Esophagus squamous epithelium (tissue), 5 donors: Measurements from ENCODE around the gene FBXL12. TPM values are rescaled to one million over a fixed set of nuclear protein-coding genes. Genes with fewer than 3 reads are reported as not detected.
"Not testable (repeated sequence)": the region's sequence is repeated elsewhere in the genome, so short reads cannot be mapped to it uniquely, and the experiment has no call there.

Source experiments
- DNase-seq: peaks from one replicate; lab custom pipeline; 2025; lab: John Stamatoyannopoulos, UW
- H3K27ac ChIP-seq, 4 donors: fragments of 200-600 bp; sonication (generic); one replicate each; pipeline ENCODE4 v1.5.1; 2016 to 2019; ENCODE audit warnings: mild to moderate bottlenecking in 1 of 4
- H3K27me3 ChIP-seq, 4 donors: fragments of 200-600 bp; sonication (generic); 1 replicate in 3 of 4; 2 replicates in 1 of 4; pipeline versions ENCODE4 v1.5.1 to v1.6.0; 2017 to 2021; ENCODE audit warnings: antibody characterized with exemption in 1 of 4
- H3K36me3 ChIP-seq, 3 donors: fragments of 200-600 bp; sonication (generic); one replicate each; pipeline ENCODE4 v1.5.1; 2016 to 2019
- H3K4me1 ChIP-seq, 3 donors: fragments of 200-600 bp; sonication (generic); one replicate each; pipeline ENCODE4 v1.5.1; 2017 to 2019
- H3K4me3 ChIP-seq, 4 donors: fragments of 200-600 bp; sonication (generic); 1 replicate in 3 of 4; 2 replicates in 1 of 4; pipeline ENCODE4 v1.5.1; 2016 to 2019; ENCODE audit warnings: mild to moderate bottlenecking in 2 of 4, moderate library complexity in 1 of 4
- H3K9me3 ChIP-seq, 3 donors: fragments of 200-600 bp; sonication (generic); one replicate each; pipeline ENCODE4 v1.5.1; 2016 to 2019
- POLR2A ChIP-seq, 4 donors: fragments of 450-650 bp; IDR thresholded peaks; one replicate each; pipeline ENCODE4 v1.6.1; 2017; ENCODE audit warnings: antibody characterized with exemption in 4 of 4, mild to moderate bottlenecking in 4 of 4, moderate library complexity in 3 of 4
- WGBS, 2 donors: methylation state at CpG; one replicate each; pipeline ENCODE4 v1.1.5; 2018; 5-methylcytosine and 5-hydroxymethylcytosine counted together
- intact Hi-C: fragments of 100-400 bp; cut with DNase I; formaldehyde crosslinking; loops from one replicate; pipeline ENCODE4 v1.15.0; 2022
- total RNA-seq, 4 donors: library from RNA; depleted of rRNA; stranded (reverse); fragments of >200 nt; gene quantifications; one replicate each; pipeline ENCODE4 v1.1.0, GENCODE V29; 2016
- TF ChIP-seq, protein P1 (sequence below), 6 experiments: fragments of 450-650 bp in 4 of 6; fragments of 200-600 bp in 2 of 6; sonication (generic) in 2 of 6; IDR thresholded peaks; one replicate each; pipeline ENCODE4 v1.5.1; 2016 to 2019; ENCODE audit warnings: antibody characterized with exemption in 6 of 6, mild to moderate bottlenecking in 4 of 6, moderate library complexity in 4 of 6
- donor health status: DM: yes; HTN: yes; CAD: no.

FBXL12 gene
- total RNA-seq, 4 donors from 2014 or later = 6.9 to 20.0 (median 13.7) TPM

DNA sequence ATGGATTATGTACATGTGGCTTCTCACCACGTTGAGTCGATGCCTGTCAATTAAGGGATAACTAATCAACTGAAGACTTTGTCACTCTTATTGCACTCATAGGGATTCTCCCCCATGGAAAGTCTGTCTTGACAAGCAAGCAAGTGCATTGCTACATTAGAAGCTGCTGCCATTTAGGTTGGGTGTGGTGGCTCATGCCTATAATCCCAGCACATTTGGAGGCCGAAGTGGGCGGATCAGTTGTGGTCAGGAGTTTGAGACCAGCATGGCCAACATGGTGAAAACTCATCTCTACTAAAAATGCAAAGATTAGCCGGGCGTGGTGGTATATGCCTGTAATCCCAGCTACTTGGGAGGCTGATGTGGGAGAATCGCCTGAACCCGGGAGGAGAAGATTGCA lies 32.1 kb downstream of the FBXL12 start:
- H3K36me3 ChIP-seq = peaks cover 0 to 6% (median 0%) of the 10 kb centered on the region in 3 donors
- intact Hi-C loops = loop anchor here (10.0 kb wide), 1 partner anchor 472 kb away; no protein-coding TSS in a partner anchor
- peak overlapping the region in 2 of 4 donors; percentile 67 to 91 for H3K4me3 ChIP-seq
- H3K27me3 ChIP-seq = no peaks in the 10 kb centered on the region
- no peak for DNase-seq
- H3K9me3 ChIP-seq = no peaks in the 10 kb centered on the region
- H3K4me1 ChIP-seq = peaks cover 6 to 56% (median 22%) of the 10 kb centered on the region in 3 donors
- no peak for TF ChIP-seq POLR2A (IDR thresholded peaks at IDR 0.05)
- TF ChIP-seq, protein P1, sequence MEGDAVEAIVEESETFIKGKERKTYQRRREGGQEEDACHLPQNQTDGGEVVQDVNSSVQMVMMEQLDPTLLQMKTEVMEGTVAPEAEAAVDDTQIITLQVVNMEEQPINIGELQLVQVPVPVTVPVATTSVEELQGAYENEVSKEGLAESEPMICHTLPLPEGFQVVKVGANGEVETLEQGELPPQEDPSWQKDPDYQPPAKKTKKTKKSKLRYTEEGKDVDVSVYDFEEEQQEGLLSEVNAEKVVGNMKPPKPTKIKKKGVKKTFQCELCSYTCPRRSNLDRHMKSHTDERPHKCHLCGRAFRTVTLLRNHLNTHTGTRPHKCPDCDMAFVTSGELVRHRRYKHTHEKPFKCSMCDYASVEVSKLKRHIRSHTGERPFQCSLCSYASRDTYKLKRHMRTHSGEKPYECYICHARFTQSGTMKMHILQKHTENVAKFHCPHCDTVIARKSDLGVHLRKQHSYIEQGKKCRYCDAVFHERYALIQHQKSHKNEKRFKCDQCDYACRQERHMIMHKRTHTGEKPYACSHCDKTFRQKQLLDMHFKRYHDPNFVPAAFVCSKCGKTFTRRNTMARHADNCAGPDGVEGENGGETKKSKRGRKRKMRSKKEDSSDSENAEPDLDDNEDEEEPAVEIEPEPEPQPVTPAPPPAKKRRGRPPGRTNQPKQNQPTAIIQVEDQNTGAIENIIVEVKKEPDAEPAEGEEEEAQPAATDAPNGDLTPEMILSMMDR (IDR thresholded peaks at IDR 0.05) = no peak
- 92 to 94% methylated on average over 8 of the region's 8 CpGs for WGBS, 2 donors
- peak overlapping the region; percentile 95 to 100 (median 98) for H3K27ac ChIP-seq

DNA sequence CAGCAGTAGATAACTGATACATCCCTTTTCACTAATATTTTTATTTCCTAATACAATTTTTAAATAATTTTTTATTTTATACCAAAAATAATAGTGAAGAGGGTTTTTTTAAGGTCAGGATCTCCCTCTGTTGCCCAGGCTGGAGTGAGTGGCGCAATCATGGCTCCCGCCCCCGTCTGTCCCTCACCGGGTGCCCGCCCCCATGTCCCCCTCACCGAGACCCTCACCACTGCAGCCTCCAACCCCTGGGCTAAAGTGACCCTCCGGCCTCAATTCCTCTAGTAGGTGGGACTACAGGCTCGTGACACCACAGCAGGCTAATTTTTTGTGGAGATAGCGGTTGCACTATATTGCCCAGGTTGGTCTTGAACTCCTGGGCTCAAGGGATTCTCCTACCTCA lies 32.5 kb downstream of the FBXL12 start:
- intact Hi-C loops = loop anchor here (10.0 kb wide), 1 partner anchor 472 kb away; no protein-coding TSS in a partner anchor
- Histone ChIP-seq H3K4me1 (peaks cover 6 to 53% (median 22%) of the 10 kb centered on the region in 3 donors), H3K27ac (peak overlapping the region; percentile 95 to 100 (median 98)), H3K36me3 (peaks cover 0 to 8% (median 0%) of the 10 kb centered on the region in 3 donors), H3K9me3 (no peaks in the 10 kb centered on the region), H3K4me3 (peak overlapping the region; percentile 64 to 91 (median 66)), H3K27me3 (no peaks in the 10 kb centered on the region)
- no peak for DNase-seq
- TF ChIP-seq POLR2A (IDR thresholded peaks at IDR 0.05) = no peak
- TF ChIP-seq, protein P1 (IDR thresholded peaks at IDR 0.05) = no peak
- 57 to 72% methylated on average over 6 to 9 of the region's 9 CpGs for WGBS, 2 donors

DNA sequence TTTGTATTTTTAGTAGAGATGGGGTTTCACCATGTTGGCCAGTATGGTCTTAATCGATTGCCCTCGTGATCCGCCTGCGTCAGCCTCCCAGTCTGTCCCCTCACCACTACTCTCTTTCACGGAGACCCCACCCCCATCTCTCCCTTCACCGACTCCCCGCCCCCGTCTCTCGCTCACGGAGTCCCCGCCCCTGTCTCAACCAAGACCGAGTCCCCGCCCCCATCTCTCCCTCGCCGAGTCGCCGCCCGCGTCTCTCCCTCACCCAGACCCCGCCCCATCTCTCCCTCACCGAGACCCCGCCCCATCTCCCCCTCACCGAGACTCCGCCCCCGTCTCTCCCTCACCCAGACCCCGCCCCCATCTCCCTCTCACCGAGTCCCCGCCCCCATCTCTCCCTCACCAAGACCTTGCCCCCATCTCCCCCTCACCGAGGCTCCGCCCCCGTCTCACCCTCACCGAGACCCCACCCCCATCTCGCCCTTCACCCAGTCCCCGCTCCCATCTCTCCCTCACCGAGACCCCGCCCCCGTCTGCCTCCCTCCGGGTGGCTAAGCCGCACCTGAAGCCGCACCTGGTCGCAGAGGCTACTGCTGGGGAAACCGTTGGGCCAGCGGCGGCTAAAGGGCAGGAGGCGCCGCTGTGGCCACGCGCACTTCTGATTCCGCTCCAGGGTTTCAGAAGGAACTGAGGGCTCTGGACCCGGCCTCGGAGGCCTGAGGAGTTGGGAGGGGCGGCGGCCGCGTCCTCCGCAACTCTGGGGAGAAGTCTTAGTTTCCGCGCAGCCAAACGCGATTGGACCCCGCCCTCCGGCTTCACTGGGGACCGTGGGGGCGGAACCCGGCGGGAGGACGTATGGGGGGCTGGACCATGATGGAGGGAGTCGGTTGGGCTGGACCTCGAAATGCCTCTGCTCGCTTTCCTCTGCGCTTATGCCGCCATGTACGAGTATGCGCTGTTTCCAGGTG lies 33.2 kb downstream of the FBXL12 start:
- H3K36me3 ChIP-seq = peaks cover 0 to 8% (median 0%) of the 10 kb centered on the region in 3 donors
- WGBS, 2 donors = 3 to 5% methylated on average over 19 to 30 of the region's 74 CpGs
- peak; percentile 97 for DNase-seq
- TF ChIP-seq, protein P1 (IDR thresholded peaks at IDR 0.05) = peak in 1 of 6 experiments; percentile 7
- peak in 2 of 4 donors; percentile 89 to 92 for TF ChIP-seq POLR2A (IDR thresholded peaks at IDR 0.05)
- H3K4me1 ChIP-seq = peaks cover 6 to 46% (median 17%) of the 10 kb centered on the region in 3 donors
- no peaks in the 10 kb centered on the region for H3K9me3 ChIP-seq
- H3K27me3 ChIP-seq = no peaks in the 10 kb centered on the region
- peak overlapping the region; percentile 64 to 91 (median 66) for H3K4me3 ChIP-seq
- intact Hi-C loops = loop anchor here (10.0 kb wide), 1 partner anchor 471 kb away; no protein-coding TSS in a partner anchor
- H3K27ac ChIP-seq = peak overlapping the region; percentile 95 to 100 (median 98)

DNA sequence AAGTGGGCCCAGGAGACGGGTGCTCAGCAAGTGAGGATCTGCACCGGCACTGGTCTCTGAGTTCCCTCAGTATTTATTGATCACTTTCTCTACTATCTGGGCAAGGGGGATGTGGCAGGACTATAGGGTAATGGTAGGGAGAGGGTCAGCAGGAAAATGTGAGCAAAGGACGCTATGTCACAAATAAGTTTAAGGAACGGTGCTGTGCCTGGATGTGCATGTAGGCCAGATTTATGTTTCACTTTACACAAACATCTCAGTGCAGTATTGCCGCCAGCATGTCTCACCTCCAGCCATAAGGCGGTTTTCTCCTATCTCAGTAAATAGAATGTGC lies 34.7 kb downstream of the FBXL12 start:
- not testable (repeated sequence) for H3K36me3 ChIP-seq, DNase-seq, H3K9me3 ChIP-seq, H3K27me3 ChIP-seq
- H3K4me1 ChIP-seq = peaks cover 4 to 37% (median 17%) of the 10 kb centered on the region in 3 donors
- WGBS, 2 donors = 45 to 65% methylated on average over 6 of the region's 6 CpGs
- peak overlapping the region in 3 of 4 donors; percentile 64 to 91 (median 67) for H3K4me3 ChIP-seq
- H3K27ac ChIP-seq = peak overlapping the region; percentile 88 to 100 (median 98)
- intact Hi-C loops = loop anchor here (10.0 kb wide), 1 partner anchor 469 kb away; no protein-coding TSS in a partner anchor

DNA sequence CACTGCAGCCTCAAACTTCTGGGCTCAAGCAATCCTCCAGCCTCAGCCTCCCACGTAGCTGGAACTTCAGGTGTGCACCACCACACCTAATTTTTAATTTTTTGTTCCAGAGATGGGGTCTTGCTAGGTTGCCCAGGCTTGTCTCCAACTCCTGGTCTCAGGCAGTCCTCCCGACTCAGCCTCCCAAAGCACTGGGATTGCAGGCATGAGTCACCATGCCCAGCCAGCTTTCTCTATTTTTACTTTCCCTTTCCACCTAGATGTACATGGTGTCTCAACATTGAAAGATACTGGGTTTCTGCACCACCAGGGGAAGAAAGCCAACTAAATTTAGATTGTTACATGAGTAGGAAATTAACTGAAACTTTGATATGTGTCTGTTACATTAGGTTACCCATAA lies 36.5 kb downstream of the FBXL12 start:
- WGBS, 2 donors = 64 to 71% methylated on average over 2 of the region's 2 CpGs
- H3K9me3 ChIP-seq = peaks cover 0 to 9% (median 4%) of the 10 kb centered on the region in 3 donors
- intact Hi-C loops = loop anchor here (10.0 kb wide), 1 partner anchor 468 kb away; no protein-coding TSS in a partner anchor
- TF ChIP-seq POLR2A (IDR thresholded peaks at IDR 0.05) = no peak
- TF ChIP-seq, protein P1 (IDR thresholded peaks at IDR 0.05) = no peak
- no peaks in the 10 kb centered on the region for H3K27me3 ChIP-seq
- peaks cover 4 to 37% (median 17%) of the 10 kb centered on the region in 3 donors for H3K4me1 ChIP-seq
- no peak overlapping the region for H3K27ac ChIP-seq
- DNase-seq = no peak
- no peak overlapping the region for H3K4me3 ChIP-seq
- peaks cover 0 to 8% (median 0%) of the 10 kb centered on the region in 3 donors for H3K36me3 ChIP-seq
